ENCODE measurements around the gene GRP.

The GRP gene

DNA sequence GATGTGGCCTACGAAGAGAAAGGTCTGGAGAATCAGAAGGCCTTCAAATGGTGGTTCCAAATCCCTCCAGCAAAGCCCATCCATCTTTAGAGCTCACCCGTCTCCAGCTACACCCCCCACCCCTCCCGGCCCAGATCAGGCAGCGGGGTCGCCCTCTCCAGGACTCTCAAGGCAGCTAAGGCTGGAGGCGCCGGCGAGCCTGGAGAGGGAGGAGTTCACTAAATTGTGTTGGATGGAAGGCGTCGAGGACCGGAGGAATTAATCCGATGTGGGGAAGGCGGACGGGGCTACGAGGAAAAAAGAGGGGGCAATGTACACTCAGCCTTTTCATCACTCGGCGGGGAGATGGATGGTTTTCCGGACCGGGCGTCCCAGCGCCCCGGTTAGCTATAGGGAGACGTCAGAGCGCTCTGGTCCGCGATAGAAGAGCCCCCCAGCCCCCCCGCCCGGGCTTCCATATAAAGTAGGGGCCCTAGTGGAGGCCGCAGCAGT is at the start of gene GRP:
TSS of gene GRP (plus strand) at position 487 of the 492 bp plus-strand sequence. CDS start 108 bp downstream, outside the sequence.
- DNase-seq (ENCODE audit: low spot score), result no peak

GRCh38 chr18:59172664-59173249 is 47.2 kb upstream of the GRP start:
- DNase-seq (ENCODE audit: low spot score), result no peak

DNA sequence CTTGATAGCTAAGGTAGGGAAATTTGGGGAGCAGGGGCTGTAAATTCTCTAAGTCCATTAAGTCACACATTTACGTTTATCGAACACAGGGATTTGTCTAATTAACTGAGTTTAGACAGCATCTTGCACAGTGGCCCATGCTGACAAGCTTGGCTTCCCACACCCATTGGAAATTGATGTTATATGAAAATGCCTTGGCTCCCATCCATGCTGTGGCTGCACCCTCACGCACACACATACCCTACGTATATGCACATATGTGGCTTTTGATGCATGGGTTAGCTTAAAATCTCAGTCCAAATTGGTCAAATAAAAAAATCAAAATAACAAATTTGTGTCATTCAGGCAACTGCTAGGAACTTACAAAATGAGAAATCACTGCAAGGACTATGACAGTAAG is 42.5 kb upstream of the GRP start:
- DNase-seq (ENCODE audit: low spot score), result no peak

- no peak for DNase-seq (ENCODE audit: low spot score)
These were observed 39.7 kb upstream of the GRP start for GRCh38 chr18:59180150-59180845.

GRCh38 chr18:59182673-59183072 is 37.3 kb upstream of the GRP start:
- DNase-seq (ENCODE audit: low spot score), result no peak

- no peak for DNase-seq (ENCODE audit: low spot score)
These were observed 30.9 kb upstream of the GRP start for GRCh38 chr18:59189008-59189407.

GRCh38 chr18:59189746-59190145 is 30.2 kb upstream of the GRP start:
- no peak for DNase-seq (ENCODE audit: low spot score)

DNA sequence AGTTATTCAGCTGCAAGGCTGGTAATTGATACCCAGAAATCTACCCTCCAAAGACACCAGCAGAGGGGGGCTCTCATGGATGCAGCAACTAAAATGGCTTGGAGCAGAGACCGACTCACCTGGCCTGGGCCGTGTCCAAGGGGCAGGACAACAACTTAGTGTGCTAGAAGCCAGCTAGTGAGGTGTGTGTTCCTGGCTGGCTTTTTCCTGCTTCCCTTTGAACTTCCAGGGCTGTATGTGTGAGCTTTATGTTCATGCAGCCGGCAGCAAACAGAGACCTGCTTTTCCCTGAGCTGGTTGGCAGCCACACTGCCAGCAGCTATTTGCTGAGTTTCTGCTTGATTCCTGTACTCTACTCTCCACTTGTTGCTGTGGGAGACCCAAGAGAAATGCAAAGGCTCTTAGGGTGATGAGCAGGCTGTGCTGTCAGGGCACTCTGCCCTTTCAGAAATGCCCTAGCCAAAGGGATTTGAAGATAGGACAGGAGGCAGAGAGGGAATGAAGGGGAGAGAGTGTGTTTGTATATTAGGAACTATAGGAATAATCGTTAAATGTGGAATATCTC is 23.7 kb upstream of the GRP start:
- no peak for DNase-seq (ENCODE audit: low spot score)

DNA sequence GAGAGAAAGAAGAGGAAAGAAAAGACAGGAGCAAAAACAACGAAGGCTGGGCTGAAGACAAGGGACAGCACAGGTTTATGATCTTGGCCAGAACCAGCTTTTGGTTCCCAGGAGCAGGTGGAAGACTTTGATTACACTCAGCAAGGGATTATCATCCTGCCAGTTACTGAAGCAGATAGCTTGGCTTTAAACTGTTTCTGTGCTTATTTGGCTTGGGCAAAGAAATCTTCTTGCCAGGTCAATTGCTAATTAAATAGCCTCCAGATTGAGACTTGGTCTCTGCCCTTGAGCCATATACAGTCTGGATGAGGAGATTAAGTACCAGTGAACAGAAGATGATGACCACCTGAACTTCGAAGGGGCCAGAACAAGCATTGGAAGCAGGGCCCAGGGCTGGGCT is 22.3 kb upstream of the GRP start:
- DNase-seq (ENCODE audit: low spot score), result no peak

DNA sequence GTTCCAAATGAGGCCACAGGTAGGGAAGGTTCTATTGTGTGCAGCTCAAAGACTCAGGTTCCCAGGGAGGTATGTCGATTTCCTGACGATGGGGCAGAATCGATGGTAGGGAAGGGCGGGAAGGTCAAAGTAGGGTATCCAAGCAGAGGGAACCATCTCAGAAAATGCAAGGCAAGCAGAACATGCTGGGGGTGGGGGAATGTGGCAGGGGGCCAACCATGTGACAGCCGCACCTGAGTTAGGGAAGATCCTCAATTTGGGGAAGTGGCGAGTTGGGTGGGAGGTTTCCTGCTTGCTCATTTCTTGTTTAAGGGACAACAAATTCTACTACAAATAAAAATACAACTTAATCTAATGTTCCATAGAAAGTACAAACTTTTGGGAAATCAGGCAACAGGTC is 21.7 kb upstream of the GRP start:
- DNase-seq (ENCODE audit: low spot score), result no peak

GRCh38 chr18:59200787-59201186 is 19.2 kb upstream of the GRP start:
- DNase-seq (ENCODE audit: low spot score), result no peak

GRCh38 chr18:59202258-59202820 is 17.6 kb upstream of the GRP start:
- no peak for DNase-seq (ENCODE audit: low spot score)

DNA sequence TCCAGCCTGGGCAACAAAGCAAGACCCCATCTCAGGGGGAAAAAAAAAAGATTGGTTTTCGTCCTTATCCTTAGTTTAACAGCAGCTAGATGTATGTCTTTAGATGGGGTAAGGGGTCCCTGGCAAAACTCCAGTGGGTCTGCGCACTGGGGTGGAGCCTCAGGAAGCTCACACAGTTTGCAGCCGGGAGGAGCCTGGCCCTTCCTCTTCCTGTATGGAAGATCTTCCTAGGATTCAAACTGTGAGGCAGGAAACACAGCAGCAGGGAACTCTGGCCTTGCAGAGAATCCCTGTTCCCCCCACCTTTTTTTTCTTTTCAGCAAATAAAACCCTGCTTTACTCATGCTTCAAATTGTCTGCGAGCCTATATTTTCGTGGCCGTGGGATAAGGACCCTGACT is 12.5 kb upstream of the GRP start:
- DNase-seq (ENCODE audit: low spot score), result no peak

DNA sequence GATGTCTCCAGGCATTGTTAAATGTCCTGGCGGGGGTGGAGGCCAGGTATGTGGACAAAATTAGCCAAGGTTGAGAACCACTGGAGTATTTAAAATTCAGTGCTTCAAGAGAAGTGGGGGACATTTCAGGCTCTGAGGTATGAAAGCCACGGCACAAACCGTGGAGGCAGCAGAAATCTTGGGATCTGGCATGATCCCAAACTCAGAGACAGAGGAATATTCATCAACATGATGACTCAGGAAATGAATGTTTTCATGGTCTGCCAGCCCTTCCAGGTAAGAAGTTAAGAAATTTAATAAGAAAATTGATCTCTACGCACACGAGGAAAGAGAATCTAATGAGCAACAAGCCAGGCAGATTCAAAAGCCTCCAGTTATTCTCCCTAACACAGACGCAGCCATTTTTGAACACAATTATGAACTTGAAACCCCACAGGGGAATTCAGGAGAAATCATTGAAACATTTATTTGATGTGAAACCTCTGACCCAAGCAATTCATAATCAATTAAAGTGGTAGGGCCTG is 11.3 kb upstream of the GRP start:
- no peak for DNase-seq (ENCODE audit: low spot score)

GRCh38 chr18:59210299-59210698 is 9.7 kb upstream of the GRP start:
- DNase-seq (ENCODE audit: low spot score), result no peak

- DNase-seq (ENCODE audit: low spot score), result no peak
These were observed 8.3 kb upstream of the GRP start for GRCh38 chr18:59211629-59212028.

DNA sequence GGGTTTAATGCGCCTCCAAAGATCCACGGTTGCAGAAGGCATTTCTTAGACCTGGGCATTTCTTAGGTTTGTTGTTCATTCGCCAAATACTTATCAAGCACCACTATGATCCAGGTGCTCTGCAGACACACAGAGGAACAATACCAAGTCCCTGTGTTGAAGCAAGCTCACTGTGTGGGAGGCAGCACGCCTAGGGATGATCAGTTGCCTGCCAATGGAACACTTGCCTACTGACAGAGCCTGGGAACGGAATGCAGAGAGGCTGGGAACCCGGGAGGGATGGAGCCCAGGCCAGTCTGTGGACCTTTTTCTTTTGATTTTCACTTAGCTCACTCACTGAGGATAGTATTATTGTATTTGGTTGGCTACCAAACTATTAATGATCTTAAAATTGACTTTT is 1.9 kb upstream of the GRP start:
- no peak for DNase-seq (ENCODE audit: low spot score)

DNA sequence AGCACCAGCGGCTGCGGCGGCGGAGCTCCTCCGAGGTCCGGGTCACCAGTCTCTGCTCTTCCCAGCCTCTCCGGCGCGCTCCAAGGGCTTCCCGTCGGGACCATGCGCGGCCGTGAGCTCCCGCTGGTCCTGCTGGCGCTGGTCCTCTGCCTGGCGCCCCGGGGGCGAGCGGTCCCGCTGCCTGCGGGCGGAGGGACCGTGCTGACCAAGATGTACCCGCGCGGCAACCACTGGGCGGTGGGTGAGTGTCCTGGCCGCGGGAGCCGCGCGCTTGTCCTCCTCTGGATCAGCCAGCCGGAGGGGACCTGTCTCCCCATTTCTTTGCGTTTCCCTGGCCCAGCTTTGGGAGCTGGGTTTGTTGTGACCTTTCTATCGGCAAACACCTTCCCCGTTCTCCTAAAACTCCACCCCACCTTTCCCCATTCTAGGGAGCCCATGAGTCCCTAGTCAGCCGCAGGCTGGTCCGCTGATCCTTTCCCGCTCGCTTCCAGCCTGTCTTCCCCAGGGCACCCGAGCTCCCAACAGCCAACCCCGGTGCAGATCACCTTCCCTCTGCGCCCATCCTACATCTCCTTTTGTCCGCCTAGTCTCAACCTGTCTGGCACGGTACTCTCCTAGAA is 316 bp downstream of the GRP start:
- no peak for DNase-seq (ENCODE audit: low spot score)

DNA sequence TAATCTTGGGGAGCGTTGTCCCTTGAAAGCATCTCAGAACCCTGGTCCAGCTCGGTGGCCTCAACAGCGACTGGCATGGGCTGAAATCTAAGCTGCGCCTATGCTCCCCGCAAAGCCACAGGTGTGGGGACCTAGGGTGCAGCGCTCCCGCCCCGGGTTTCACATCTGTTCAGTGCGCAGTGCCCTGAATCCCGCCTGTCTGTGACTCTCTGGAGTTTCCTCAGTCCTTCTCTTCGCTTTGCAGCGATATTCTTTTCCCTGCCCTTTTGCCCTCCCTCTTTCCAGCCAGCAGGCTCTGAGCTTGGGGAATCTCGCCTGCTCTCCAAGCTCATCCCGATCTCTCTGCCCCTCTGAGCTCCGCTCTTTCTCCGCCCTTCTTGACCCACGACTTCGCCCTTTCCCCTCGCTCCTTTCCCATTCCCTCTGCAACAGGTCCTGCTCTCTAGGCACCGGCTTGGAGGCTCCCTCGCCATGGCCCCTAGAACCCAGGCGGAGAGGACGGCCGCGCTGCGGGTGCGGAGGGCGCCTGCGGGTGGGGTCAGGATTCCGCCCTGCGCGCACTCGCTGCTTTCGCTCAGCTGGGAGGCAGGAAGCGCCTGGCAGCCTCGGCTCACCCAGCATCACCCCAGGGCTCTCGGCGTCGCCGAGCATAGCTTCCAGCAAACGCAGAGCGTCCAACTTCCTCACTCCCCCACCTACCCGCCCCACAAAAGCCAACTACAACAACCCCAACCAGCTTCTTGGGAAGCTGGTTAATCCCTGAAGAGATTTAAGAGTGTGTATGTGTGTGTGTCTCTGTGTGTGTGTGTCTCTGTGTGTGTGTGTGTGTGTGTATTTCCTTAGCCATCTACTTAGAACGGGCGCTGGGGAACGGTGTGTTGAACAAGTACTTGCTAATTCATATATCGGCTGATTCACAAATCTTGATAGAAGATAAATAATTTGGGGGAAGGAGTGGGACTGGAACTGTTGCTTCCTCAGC is 1.1 kb downstream of the GRP start:
- DNase-seq (ENCODE audit: low spot score), result no peak

DNA sequence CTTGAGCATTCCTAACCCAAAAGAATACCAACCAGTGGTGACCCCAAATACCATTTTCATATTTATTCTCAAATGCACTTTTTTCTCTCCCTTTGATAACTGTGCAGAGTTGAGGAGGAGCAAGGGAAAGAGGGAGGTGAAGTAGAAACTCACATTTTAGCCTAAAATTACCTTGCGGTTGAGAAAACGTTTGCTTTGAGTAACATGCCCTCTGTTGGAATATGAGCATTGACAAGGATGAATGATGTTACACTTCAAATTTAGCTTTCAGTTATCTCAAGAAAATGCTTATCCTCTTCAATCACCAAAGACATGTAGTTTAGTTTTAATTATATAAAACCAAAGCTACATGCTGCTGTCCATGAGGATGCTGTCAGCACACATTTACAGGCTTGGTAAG is 2.4 kb downstream of the GRP start:
- no peak for DNase-seq (ENCODE audit: low spot score)

DNA sequence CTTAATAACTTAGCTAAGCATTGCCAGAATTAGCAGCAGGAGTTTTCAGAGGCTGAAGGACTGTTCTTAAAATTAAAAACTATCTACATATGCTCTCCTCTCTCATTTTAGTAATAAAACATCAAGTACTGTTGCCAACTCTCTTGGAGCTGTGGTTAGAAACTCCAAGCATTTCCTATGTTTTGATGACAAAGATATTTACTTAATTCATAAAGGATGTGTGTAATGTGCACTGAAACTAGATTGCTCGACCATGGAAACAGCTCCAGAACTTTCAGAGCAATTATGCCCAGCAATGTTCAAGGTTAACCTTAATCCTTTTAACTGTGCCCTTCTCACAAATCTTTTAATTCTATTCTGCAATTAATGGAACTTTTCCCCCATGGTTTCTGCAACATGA is 8.4 kb downstream of the GRP start:
- DNase-seq (ENCODE audit: low spot score), result no peak

All from CD4-positive, alpha-beta T cell treated with Interleukin-15 for 4 hours (primary cell).